ENCODE results near the gene PRKCB.

The PRKCB gene

DNA sequence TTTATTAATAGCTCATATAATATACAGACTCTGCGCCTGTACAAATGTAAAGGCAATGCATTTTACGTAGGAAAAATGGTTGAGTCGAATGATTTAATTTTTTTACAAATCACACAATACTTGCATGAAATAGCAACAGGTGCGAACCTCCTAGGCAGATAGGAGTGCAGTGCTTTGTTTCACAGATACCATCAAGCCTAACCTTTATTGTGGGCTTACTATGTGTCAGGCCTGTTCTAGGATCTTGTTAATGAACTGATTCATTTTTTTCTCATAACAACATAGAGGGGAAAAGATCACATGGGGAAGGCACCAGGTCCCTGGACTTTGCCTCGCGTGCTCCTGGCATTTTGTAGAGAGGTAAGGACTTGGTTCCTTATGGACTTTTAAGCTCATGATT, 107.8 kb downstream of the PRKCB start:
- DNase-seq (ENCODE audit: low spot score), result no peak

DNA sequence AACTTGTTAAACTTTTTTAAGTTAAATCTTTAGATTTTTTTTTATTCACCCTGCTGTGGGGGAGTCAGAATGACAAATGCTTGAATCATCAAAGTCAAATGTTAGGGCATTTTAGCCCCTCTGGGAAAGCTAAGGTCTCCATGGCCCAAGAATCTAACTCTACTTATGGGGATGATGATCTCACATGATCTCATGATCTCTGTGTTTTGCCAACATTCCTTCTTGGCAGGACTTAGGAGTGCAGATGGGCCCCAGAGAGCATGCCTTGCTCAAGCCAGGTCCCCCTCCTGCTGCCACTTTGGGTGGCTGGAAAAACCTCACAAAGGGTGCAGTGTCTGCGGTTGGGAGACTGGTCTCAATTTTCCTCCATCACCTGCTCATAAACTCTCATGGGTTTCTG, 108.6 kb downstream of the PRKCB start:
- no peak for DNase-seq (ENCODE audit: low spot score)

GRCh38 chr16:23945243-23945642, 109.5 kb downstream of the PRKCB start:
- DNase-seq (ENCODE audit: low spot score), result no peak

GRCh38 chr16:23947838-23948237, 112.1 kb downstream of the PRKCB start:
- DNase-seq (ENCODE audit: low spot score), result no peak

DNA sequence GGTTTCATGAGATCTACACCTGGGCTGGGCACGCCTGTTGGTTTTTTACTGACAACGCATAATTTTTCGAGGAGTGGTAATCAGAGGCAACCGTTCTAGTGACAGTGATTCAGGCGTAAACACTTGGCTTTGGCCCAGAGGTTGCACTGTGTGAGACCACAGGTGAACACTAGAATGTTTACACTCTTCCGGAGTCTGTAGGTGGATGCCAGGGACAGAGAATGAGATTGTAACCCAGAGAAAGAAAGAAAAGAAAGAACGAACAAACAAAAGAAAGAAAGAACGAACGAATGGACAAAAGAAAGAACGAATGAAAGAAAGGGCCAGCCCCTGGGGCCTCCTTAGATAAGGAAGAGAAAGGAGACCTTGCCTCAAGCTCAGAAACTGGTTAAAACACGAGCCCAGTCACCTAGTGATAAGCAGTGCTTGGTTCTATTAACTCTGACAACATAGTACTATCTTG, 113.2 kb downstream of the PRKCB start:
- no peak for DNase-seq (ENCODE audit: low spot score)

DNA sequence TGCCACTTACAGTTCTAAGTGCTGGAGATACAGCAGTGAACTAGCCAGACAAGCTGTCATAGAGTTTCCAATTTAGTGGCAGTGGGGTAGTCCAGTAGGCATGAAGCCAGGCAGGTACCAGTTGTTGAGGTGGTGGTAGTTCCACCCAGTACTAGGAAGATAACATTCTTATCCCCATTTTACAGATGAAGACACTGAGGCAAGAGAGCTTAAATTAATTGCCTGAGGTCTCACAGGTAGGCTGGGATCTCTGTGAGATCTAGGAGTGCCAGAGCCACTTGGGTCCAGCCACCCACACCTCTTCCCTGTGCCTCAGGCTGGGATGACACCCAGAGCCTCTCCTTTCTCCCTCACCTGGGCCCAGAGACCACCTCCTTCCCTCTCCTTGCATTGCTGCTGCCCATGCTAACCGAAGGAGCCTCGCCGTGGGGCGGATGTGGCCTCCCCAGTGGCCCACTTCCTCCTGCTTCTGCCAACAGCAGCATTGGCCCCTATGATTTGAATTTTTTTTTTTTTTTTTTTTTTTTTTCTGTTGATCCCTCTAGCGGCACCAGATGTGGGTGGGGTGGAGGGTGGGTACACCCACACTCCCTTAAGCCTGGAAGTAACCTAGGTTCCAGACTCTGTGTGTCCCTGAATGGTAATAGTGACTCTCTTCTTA, 114.0 kb downstream of the PRKCB start:
- DNase-seq (ENCODE audit: low spot score), result no peak

- no peak for DNase-seq (ENCODE audit: low spot score)
These were observed 114.6 kb downstream of the PRKCB start for GRCh38 chr16:23950291-23950894.

- DNase-seq (ENCODE audit: low spot score), result no peak
These were observed 115.1 kb downstream of the PRKCB start for GRCh38 chr16:23950898-23951297.

GRCh38 chr16:23952128-23952970, 116.6 kb downstream of the PRKCB start:
- no peak for DNase-seq (ENCODE audit: low spot score)

- DNase-seq (ENCODE audit: low spot score), result no peak
These were observed 117.2 kb downstream of the PRKCB start for GRCh38 chr16:23952971-23953300.

DNA sequence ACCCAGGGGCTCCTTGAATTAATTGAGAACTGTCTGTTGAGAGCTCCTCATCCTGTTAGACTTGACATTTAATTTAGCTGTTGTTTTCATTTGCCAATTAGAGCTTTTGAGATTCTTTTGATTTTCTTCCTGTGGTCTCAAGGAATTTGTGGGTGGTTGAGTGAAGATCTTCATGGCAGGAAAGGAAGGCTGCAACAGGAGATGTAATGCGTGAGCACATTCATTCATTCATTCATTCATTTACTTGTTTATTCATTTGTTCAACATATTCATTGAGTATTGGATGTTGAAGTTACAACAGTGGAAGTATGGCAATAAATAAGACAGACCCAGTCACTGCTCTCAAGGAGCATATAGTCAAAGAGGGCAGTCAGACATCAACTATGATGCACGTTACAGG, 117.7 kb downstream of the PRKCB start:
- no peak for DNase-seq (ENCODE audit: low spot score)

DNA sequence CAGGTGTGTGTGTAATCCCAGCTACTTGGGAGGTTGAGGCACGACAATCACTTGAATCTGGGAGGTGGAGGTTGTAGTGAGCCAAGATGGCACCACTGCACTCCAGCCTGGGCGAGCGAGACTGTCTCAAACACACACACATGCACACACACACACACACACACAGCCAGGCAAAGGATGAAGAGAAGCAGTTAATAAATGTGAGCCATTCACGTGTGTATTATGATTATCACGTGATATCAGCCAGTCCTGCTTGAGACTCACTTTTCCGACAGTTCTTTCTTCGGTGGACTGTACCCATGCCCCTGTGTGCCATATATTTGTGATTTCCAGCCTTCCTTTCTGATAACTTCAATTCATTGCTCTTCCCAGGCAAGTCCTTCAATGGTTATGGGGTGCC, 119.3 kb downstream of the PRKCB start:
- no peak for DNase-seq (ENCODE audit: low spot score)

DNA sequence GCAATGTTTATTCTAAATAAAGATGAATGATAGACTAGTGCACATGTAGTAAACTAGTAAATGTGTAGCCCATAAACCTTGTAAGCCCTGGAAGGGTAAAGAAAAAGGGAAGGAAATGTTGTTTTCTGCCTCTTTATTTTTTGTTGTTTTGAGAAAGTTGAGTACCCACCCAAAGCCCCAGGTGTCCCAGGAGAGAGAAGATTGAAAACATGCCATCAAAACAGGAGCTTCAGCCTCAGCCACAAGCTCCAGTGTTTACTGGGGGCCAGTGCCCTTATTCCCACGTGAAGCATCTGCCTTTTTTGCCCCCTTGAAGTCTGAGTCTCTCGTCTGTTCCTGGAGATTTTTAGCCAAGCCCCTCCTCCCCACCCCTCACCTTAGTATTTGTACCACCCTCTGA, 121.5 kb downstream of the PRKCB start:
- DNase-seq (ENCODE audit: low spot score), result no peak

- no peak for DNase-seq (ENCODE audit: low spot score)
These were observed 123.4 kb downstream of the PRKCB start for GRCh38 chr16:23959072-23959751.

DNA sequence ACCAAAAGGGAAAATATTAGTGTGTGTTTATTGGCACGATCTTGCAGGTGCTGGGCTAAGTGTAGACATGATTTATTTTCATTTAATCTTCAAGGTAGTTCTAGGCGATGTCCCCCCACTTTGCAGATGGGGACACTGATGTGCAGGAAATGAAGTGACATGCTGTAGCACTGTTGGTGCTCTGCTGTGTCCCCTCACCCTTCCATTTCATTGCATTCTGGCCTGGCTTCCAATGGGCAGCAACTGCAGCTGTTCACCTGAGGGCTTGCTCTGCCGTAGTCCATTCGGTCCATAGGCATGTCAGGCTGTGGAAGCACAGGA, 123.9 kb downstream of the PRKCB start:
- DNase-seq (ENCODE audit: low spot score), result no peak

- no peak for DNase-seq (ENCODE audit: low spot score)
These were observed 124.5 kb downstream of the PRKCB start for GRCh38 chr16:23960081-23960885.

DNA sequence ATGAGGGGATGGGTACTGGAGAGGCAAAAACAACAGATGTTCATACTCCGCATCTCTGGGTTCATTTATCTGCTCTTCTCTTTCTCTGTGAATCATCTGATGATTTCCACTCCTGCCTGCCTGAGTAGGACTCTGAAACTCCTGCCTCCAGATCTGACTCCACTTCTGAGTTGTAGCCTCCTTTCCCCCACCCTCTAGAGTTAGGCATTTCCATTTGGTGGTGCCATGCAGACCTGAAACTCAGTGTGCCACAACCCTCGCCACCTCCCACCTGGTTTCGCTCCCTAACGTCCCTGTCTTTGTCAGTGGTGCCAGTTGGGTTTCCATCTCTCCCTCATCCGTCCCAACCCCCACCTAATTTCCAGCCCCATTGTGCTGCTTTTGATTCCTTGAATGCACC, 126.2 kb downstream of the PRKCB start:
- DNase-seq (ENCODE audit: low spot score), result no peak

GRCh38 chr16:23964136-23964535, 128.4 kb downstream of the PRKCB start:
- DNase-seq (ENCODE audit: low spot score), result no peak

- no peak for DNase-seq (ENCODE audit: low spot score)
These were observed 129.5 kb downstream of the PRKCB start for GRCh38 chr16:23965137-23965733.

DNA sequence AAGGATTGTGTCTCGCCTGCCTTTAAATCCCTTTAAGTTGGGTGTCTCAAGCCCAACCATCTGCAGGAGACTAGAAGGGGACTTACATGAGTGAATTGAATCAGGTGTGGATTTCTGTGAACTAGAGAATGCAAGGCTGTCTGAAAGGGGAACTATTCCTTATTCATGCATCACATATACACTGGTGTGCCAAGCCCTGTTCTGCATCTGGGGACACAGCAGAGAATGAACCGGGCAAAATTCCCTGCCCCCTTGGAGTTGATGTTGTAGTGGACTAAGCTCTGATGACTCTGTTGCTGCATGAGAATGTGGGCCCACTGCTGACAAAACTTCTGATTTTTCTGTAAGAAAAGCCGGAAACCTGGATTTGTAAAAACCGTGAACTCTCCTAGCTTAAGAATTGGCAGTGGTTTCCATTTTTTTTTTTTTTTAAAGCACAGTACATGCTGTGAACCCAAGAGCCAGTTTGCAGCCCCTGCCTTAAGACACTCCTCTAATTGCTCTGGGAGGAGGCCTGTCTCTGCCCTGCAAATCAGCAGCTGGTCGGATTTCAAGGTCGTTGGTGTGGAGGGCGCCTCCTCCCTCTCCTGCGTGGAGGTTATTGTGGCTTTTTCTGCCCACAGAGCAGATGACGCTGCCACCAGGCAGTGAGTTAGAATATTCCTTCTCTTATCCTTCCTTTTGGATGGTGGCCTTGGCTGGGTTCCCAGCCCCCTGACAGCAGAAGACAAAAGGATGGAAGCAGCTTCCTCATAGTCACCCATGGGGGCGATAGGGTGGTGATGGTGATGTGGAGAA, 131.0 kb downstream of the PRKCB start:
- no peak for DNase-seq (ENCODE audit: low spot score)

GRCh38 chr16:23967775-23968174, 132.0 kb downstream of the PRKCB start:
- no peak for DNase-seq (ENCODE audit: low spot score)

Data from hepatic stellate cell (primary cell).